Heart right ventricle (tissue), 16 donors: ENCODE results near the gene DSP. TPM values are rescaled to one million over a fixed set of nuclear protein-coding genes. Genes with fewer than 3 reads are reported as not detected.

Experiments
- ATAC-seq, 8 donors: fragments of 200-7000 bp; cut with Tn5 transposase; one replicate each; pipeline ENCODE4 v1.9.1; 2020; ENCODE audit warnings: mild to moderate bottlenecking in 8 of 8, moderate library complexity in 8 of 8, moderate number of reproducible peaks in 1 of 8
- DNase-seq, 2 donors: peaks; one replicate each; pipeline ENCODE4 v3.0.0-alpha.2; 2020
- H3K27ac ChIP-seq, 10 donors: fragments of 200-600 bp; sonication (generic) in 2 of 10; one replicate each; pipeline versions ENCODE4 v1.5.0 to v1.8.0; 2020 to 2022; ENCODE audit warnings: mild to moderate bottlenecking in 3 of 10
- H3K27me3 ChIP-seq, 7 donors: fragments of 200-600 bp; one replicate each; pipeline ENCODE4 v1.8.0; 2021 to 2022; ENCODE audit warnings: mild to moderate bottlenecking in 2 of 7
- H3K36me3 ChIP-seq, 9 donors: fragments of 200-600 bp; sonication (generic) in 1 of 9; one replicate each; pipeline versions ENCODE4 v1.5.0 to v1.8.0; 2020 to 2022; ENCODE audit warnings: mild to moderate bottlenecking in 2 of 9
- H3K4me1 ChIP-seq, 9 donors: fragments of 200-600 bp; sonication (generic) in 1 of 9; one replicate each; pipeline versions ENCODE4 v1.5.0 to v1.8.0; 2020 to 2022; ENCODE audit warnings: mild to moderate bottlenecking in 4 of 9
- H3K4me3 ChIP-seq, 10 donors: fragments of 200-600 bp; sonication (generic) in 2 of 10; one replicate each; pipeline versions ENCODE4 v1.5.0 to v1.8.0; 2020 to 2022; ENCODE audit warnings: mild to moderate bottlenecking in 7 of 10, moderate library complexity in 2 of 10
- H3K9me3 ChIP-seq, 11 donors: fragments of 200-600 bp in 10 of 11; sonication (generic) in 2 of 11; one replicate each; pipeline versions ENCODE4 v1.5.0 to v1.8.0; 2013 to 2022; ENCODE audit warnings: mild to moderate bottlenecking in 2 of 11, control low read depth in 1 of 11, moderate library complexity in 1 of 11
- CTCF ChIP-seq, 9 donors: fragments of 200-600 bp; sonication (generic) in 2 of 9; IDR thresholded peaks; one replicate each; pipeline versions ENCODE4 v1.5.0 to v1.8.0; 2021 to 2022; ENCODE audit warnings: antibody characterized with exemption in 9 of 9, mild to moderate bottlenecking in 5 of 9, moderate library complexity in 1 of 9
- WGBS, 2 donors: extraction: QIAGEN DNeasy Blood & Tissue Kit; methylation state at CpG; one replicate each; pipeline ENCODE4 v1.1.7; 2013; ENCODE audit warnings: inconsistent platforms in 1 of 2; 5-methylcytosine and 5-hydroxymethylcytosine counted together
- intact Hi-C, 10 donors: fragments of 100-400 bp; cut with DNase I; formaldehyde crosslinking; loops; one replicate each; pipeline versions ENCODE4 v1.11.1 to v1.14.2; 2022
- polyA plus RNA-seq, 2 donors: library from polyadenylated mRNA; stranded (reverse); fragments of 200-250 nt; gene quantifications; one replicate each; pipeline ENCODE4 v1.2.3, GENCODE V29; 2013
- total RNA-seq, 10 donors: library from RNA; stranded (reverse); fragmentation: NEBNext Ultra II Directional in 3 of 10; extraction: Animal tissue kit (Norgen Biotek cat#: 25700) in 3 of 10; gene quantifications; one replicate each; pipeline versions ENCODE4 v1.2.1 to v1.2.4, GENCODE V29; 2021 to 2023
- donor health status: Arrhythmogenic right ventricular cardiomyopathy.
- donor health status: ischemic (EF 13 %, LVEDD 7.1; RV severe dilation, severe dysfunction).
- donor health status: healthy with polysubstance abuse.
- donor health status: DM: no; HTN: yes; CAD: no.
- donor health status: DM: no; HTN: no; CAD: no.
- donor health status: ischemic (EF 25% LVEDD 6.9; RV normal size, moderate dysfunction).
- donor health status: ischemic (EF 25% LVEDD 5.7; RV mildly dilated, moderate dysfunction).
- donor health status: healthy.
- donor health status: DM: yes; HTN: yes; CAD: no.
- donor health status: Ischemic cardiomyopathy.
- donor health status: ischemic (EF 35%, LVEDD 5.7; RV mildly dilated, moderate dysfunction).
- donor health status: nonischemic (EF 11% LVEDD 7.7; RV severe dilation, severe dysfunction).
- donor health status: DM: yes; HTN: yes; CAD: no.
- donor health status: PGD.
- donor health status: ischemic (EF 29% LVEDD 5.4; RV normal size, mild dysfunction).
- donor health status: nonischemic (EF 23%, LVEDD 6.1; RV moderate dilation, normal function).

The DSP gene
- total and polyA plus RNA-seq, 12 donors: 56.5 to 471 (median 355) TPM

DNA sequence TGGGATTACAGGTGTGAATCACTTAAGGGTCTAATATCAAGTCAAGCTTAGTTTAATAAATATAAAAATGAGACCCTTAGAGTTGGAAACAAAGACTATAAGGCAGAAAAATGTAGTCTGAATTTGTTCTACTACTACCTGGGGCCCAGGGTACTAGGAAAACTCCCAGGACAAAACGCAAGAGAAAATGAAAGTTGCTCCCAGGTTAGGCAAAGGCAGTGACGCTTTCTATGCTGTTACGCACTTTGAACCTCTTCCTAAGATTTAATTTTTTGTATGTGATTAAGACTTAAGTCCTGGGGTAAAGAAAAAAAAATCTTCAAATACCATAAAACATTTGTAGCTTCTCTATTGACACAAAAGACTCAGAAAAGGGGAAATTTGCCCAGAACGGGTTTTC lies 17.3 kb downstream of the DSP start:
- Histone ChIP-seq H3K36me3 (peaks cover 0 to 28% (median 0%) of the 10 kb centered on the region in 9 donors), H3K9me3 (no peaks in the 10 kb centered on the region), H3K4me3 (no peak overlapping the region), H3K4me1 (peaks cover 0 to 41% (median 8%) of the 10 kb centered on the region in 9 donors), H3K27me3 (peaks cover 0 to 27% (median 7%) of the 10 kb centered on the region in 7 donors), H3K27ac (no peak overlapping the region)
- WGBS, 2 donors: 91 to 93% methylated on average over 4 of the region's 4 CpGs
- DNase-seq: no peak
- intact Hi-C loops: no loop called here
- ATAC-seq: no peak
- no peak for TF ChIP-seq CTCF (IDR thresholded peaks at IDR 0.05)

- no peak overlapping the region for H3K27ac ChIP-seq
- DNase-seq (no peak), ATAC-seq (no peak)
- no peak for TF ChIP-seq CTCF (IDR thresholded peaks at IDR 0.05)
- H3K36me3 ChIP-seq: peaks cover 0 to 32% (median 0%) of the 10 kb centered on the region in 9 donors
- peaks cover 0 to 30% (median 7%) of the 10 kb centered on the region in 7 donors for H3K27me3 ChIP-seq
- intact Hi-C loops: no loop called here
- peaks cover 0 to 39% (median 6%) of the 10 kb centered on the region in 9 donors for H3K4me1 ChIP-seq
- no peaks in the 10 kb centered on the region for H3K9me3 ChIP-seq
- WGBS, 2 donors: 81 to 86% methylated on average over 6 of the region's 6 CpGs
- no peak overlapping the region for H3K4me3 ChIP-seq
These were observed 17.7 kb downstream of the DSP start for GRCh38 chr6:7559196-7559595.

- Histone ChIP-seq H3K36me3 (peaks cover 0 to 35% (median 0%) of the 10 kb centered on the region in 9 donors), H3K27me3 (peaks cover 0 to 24% (median 7%) of the 10 kb centered on the region in 7 donors), H3K4me3 (no peak overlapping the region), H3K27ac (peak overlapping the region in 2 of 10 donors; percentile 53 to 76), H3K4me1 (peaks cover 0 to 32% (median 1%) of the 10 kb centered on the region in 9 donors), H3K9me3 (no peaks in the 10 kb centered on the region)
- TF ChIP-seq CTCF (IDR thresholded peaks at IDR 0.05): no peak
- DNase-seq (no peak), ATAC-seq (no peak)
- WGBS, 2 donors: 53 to 74% methylated on average over 2 of the region's 2 CpGs
- intact Hi-C loops: loop anchor here in 1 of 10 donors (5.0 kb wide), 1 partner anchor 133 kb away; no protein-coding TSS in a partner anchor
These were observed 18.3 kb downstream of the DSP start for GRCh38 chr6:7559651-7560385.

- Histone ChIP-seq H3K27ac (peak overlapping the region in 9 of 10 donors; percentile 53 to 76 (median 71)), H3K36me3 (peaks cover 0 to 50% (median 0%) of the 10 kb centered on the region in 9 donors), H3K27me3 (peaks cover 0 to 23% (median 7%) of the 10 kb centered on the region in 7 donors), H3K9me3 (no peaks in the 10 kb centered on the region), H3K4me3 (peak overlapping the region in 2 of 10 donors; percentile 7 to 21), H3K4me1 (peaks cover 0 to 17% (median 0%) of the 10 kb centered on the region in 9 donors)
- no peak for TF ChIP-seq CTCF (IDR thresholded peaks at IDR 0.05)
- intact Hi-C loops: loop anchor here in 2 of 10 donors (1.0 to 5.0 kb wide), 2 partner anchors 134 to 137 kb away; no protein-coding TSS in a partner anchor
- ATAC-seq (peak; percentile 46 to 92 (median 84)), DNase-seq (peak in 1 of 2 donors; percentile 18)
- 46 to 56% methylated on average over 19 of the region's 19 CpGs for WGBS, 2 donors
These were observed 19.9 kb downstream of the DSP start for GRCh38 chr6:7561153-7561964.
